ENCODE measurements around the gene ZNF639. TPM values are rescaled to one million over a fixed set of nuclear protein-coding genes. Genes with fewer than 3 reads are reported as not detected.

ZNF639 gene
- total RNA-seq, 2 donors from 2014 or later = 41.1 to 42.0 TPM

DNA sequence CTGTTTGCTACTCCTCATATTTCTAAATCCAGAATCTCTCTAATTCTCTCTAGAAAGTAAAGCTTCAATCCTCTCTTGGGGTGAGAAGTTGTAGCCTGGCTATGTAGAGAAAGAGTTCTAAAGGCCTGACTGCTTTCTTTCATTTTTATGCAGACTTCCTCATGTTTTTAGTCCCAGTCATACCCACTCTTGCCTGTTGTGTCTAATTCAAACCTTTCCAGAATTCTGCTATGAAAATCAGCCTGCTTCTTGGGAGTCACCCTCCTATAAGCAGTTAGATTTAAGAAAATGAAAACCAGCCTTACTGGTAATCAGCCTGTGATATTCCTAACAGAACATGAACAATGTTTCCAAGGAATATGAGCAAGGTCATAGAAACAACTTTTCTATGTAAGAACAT, 14.8 kb upstream of the ZNF639 start:
- Mint-ChIP-seq H3K4me3 (no peak overlapping the region), H3K27ac (no peak overlapping the region), H3K9me3 (peaks cover 1% of the 10 kb centered on the region)

DNA sequence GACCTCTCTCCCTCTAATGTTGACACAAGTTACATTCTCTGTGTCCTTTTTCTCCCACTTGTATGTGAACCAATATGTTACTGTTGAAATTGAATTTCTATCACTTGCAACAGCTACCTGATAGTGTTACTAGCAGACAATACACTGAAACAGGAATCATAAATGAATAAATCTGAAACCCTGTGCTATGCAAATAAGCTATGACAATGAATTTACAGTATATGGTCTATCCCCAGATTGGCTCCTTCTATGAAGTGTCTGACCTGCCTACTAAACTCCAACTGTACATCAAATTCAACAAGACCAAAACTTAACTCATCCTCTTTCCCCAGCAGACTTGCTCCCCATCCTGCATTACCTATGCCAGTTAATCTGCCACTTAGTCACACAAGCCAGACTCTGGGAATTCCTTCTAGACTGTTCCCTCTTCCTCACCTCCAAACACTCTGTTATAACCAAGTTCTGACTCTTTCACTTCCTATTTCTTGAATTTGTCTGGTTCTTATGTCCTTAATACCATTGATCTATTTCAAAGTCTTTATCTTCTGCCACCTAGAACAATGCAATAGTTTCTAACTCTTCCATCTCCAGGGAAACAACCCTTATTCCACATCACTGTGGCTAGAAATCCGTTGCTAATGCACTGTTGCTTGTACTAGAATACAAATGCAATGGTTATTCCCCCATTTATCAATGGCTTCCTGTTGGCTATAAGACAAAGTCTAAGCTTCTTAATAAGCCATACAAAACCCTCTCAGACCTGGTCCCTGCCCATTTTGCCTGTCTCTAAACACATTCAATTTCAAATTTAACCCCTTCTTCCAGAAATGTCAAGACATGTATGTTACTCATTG, 13.4 kb upstream of the ZNF639 start:
- H3K27ac Mint-ChIP-seq = no peak overlapping the region
- no peaks in the 10 kb centered on the region for H3K9me3 ChIP-seq (ENCODE audit: control insufficient read depth, low read length)
- no peaks in the 10 kb centered on the region for H3K4me1 Mint-ChIP-seq
- no peaks in the 10 kb centered on the region for H3K27me3 ChIP-seq (ENCODE audit: control insufficient read depth, insufficient read depth, low read length, poor library complexity, severe bottlenecking)
- H3K9me3 Mint-ChIP-seq = no peaks in the 10 kb centered on the region
- H3K36me3 Mint-ChIP-seq (ENCODE audit: low read depth) = no peaks in the 10 kb centered on the region
- H3K4me3 Mint-ChIP-seq = no peak overlapping the region
- no peak overlapping the region for H3K27ac ChIP-seq (ENCODE audit: low read depth, low read length)
- no peaks in the 10 kb centered on the region for H3K36me3 ChIP-seq (ENCODE audit: control insufficient read depth, insufficient read depth, low read length)
- H3K4me1 ChIP-seq (ENCODE audit: control insufficient read depth, insufficient read depth, low read length) = no peaks in the 10 kb centered on the region
- no peak overlapping the region for H3K9ac ChIP-seq (ENCODE audit: extremely low read depth, low read length, poor library complexity, severe bottlenecking)
- TF ChIP-seq, protein P1, sequence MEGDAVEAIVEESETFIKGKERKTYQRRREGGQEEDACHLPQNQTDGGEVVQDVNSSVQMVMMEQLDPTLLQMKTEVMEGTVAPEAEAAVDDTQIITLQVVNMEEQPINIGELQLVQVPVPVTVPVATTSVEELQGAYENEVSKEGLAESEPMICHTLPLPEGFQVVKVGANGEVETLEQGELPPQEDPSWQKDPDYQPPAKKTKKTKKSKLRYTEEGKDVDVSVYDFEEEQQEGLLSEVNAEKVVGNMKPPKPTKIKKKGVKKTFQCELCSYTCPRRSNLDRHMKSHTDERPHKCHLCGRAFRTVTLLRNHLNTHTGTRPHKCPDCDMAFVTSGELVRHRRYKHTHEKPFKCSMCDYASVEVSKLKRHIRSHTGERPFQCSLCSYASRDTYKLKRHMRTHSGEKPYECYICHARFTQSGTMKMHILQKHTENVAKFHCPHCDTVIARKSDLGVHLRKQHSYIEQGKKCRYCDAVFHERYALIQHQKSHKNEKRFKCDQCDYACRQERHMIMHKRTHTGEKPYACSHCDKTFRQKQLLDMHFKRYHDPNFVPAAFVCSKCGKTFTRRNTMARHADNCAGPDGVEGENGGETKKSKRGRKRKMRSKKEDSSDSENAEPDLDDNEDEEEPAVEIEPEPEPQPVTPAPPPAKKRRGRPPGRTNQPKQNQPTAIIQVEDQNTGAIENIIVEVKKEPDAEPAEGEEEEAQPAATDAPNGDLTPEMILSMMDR (conservative IDR thresholded peaks at IDR 0.05) = no peak
- no peak overlapping the region for H3K4me3 ChIP-seq (ENCODE audit: low read length)
- 84 to 100% methylated on average over 1 of the region's 1 CpG for WGBS, 2 experiments (ENCODE audit: insufficient coverage in 1 of 2, insufficient read length in 1 of 2)
- no peak for DNase-seq
- no peaks in the 10 kb centered on the region for H3K27me3 Mint-ChIP-seq (ENCODE audit: insufficient read depth)

More for the DNA sequence above, 14.8 kb upstream of the ZNF639 start:
- H3K4me3 ChIP-seq (ENCODE audit: low read length) = no peak overlapping the region
- Mint-ChIP-seq H3K27me3 (ENCODE audit: insufficient read depth) (no peaks in the 10 kb centered on the region), H3K36me3 (ENCODE audit: low read depth) (no peaks in the 10 kb centered on the region), H3K4me1 (peaks cover 3% of the 10 kb centered on the region)
- H3K9ac ChIP-seq (ENCODE audit: extremely low read depth, low read length, poor library complexity, severe bottlenecking) = no peak overlapping the region
- H3K9me3 ChIP-seq (ENCODE audit: control insufficient read depth, low read length) = no peaks in the 10 kb centered on the region
- no peak overlapping the region for H3K27ac ChIP-seq (ENCODE audit: low read depth, low read length)
- H3K27me3 ChIP-seq (ENCODE audit: control insufficient read depth, insufficient read depth, low read length, poor library complexity, severe bottlenecking) = no peaks in the 10 kb centered on the region
- TF ChIP-seq, protein P1 (conservative IDR thresholded peaks at IDR 0.05) = no peak
- no peaks in the 10 kb centered on the region for H3K4me1 ChIP-seq (ENCODE audit: control insufficient read depth, insufficient read depth, low read length)
- no peaks in the 10 kb centered on the region for H3K36me3 ChIP-seq (ENCODE audit: control insufficient read depth, insufficient read depth, low read length)
- DNase-seq = no peak

DNA sequence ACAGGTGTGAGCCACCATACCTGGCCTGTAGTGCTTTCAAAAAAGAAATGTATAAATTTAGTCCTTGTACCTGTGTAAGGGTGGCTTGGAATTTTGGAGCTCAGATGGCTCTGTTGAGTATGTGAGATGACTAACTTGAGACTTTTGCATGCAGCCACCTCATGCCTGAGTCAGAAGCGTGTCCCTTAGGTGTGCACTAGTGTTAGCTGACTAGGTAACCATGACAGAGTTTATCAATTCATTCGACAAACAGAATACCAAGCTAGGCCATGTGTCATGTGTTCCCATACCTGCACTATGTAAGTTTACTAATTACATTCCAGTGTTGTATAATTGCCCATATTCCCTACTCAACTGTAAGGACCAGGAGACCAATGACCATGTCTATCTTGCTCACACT, 4.0 kb upstream of the ZNF639 start:
- TF ChIP-seq, protein P1 (conservative IDR thresholded peaks at IDR 0.05) = no peak
- Mint-ChIP-seq H3K4me3 (no peak overlapping the region), H3K9me3 (no peaks in the 10 kb centered on the region), H3K36me3 (ENCODE audit: low read depth) (no peaks in the 10 kb centered on the region), H3K4me1 (peaks cover 8% of the 10 kb centered on the region), H3K27ac (no peak overlapping the region), H3K27me3 (ENCODE audit: insufficient read depth) (peaks cover 1% of the 10 kb centered on the region)
- Histone ChIP-seq H3K4me1 (ENCODE audit: control insufficient read depth, insufficient read depth, low read length) (no peaks in the 10 kb centered on the region), H3K36me3 (ENCODE audit: control insufficient read depth, insufficient read depth, low read length) (no peaks in the 10 kb centered on the region), H3K9me3 (ENCODE audit: control insufficient read depth, low read length) (no peaks in the 10 kb centered on the region), H3K4me3 (ENCODE audit: low read length) (no peak overlapping the region), H3K9ac (ENCODE audit: extremely low read depth, low read length, poor library complexity, severe bottlenecking) (no peak overlapping the region), H3K27me3 (ENCODE audit: control insufficient read depth, insufficient read depth, low read length, poor library complexity, severe bottlenecking) (no peaks in the 10 kb centered on the region), H3K27ac (ENCODE audit: low read depth, low read length) (no peak overlapping the region)
- no peak for DNase-seq
- WGBS, 2 experiments (ENCODE audit: insufficient coverage in 1 of 2, insufficient read length in 1 of 2) = 86 to 98% methylated on average over 2 of the region's 2 CpGs

Measured in endodermal cell (in vitro differentiated cells).